GM18951 (cell line): ENCODE measurements around the gene IL1RN.

Experiments
- POLR2A ChIP-seq: IDR thresholded peaks from 4 replicates; pipeline ENCODE4 v1.6.1; 2011; ENCODE audit warnings: mild to moderate bottlenecking; ENCODE audit not compliant: insufficient read length, insufficient read depth; ENCODE audit errors: extremely low read depth
- in situ Hi-C: fragments of 300-500 bp; cut with MboI; formaldehyde crosslinking; loops from one replicate; pipeline ENCODE4 v1.12.0; 2022; ENCODE audit warnings: low sequenced_read_pairs, mixed read lengths, inconsistent platforms; ENCODE audit not compliant: unreplicated experiment

IL1RN gene

GRCh38 chr2:113174376-113174750, 47.0 kb downstream of the IL1RN start:
- no peak for TF ChIP-seq POLR2A
- in situ Hi-C loops: no loop called here

GRCh38 chr2:113175042-113175628, 47.7 kb downstream of the IL1RN start:
- in situ Hi-C loops: no loop called here
- peak; percentile 83 for TF ChIP-seq POLR2A

GRCh38 chr2:113175736-113176695, 48.6 kb downstream of the IL1RN start:
- in situ Hi-C loops: no loop called here
- no peak for TF ChIP-seq POLR2A

GRCh38 chr2:113176696-113177355, 49.4 kb downstream of the IL1RN start:
- TF ChIP-seq POLR2A: no peak
- in situ Hi-C loops: no loop called here

- no peak for TF ChIP-seq POLR2A
- in situ Hi-C loops: no loop called here
These were observed 50.8 kb downstream of the IL1RN start for GRCh38 chr2:113178069-113178746.

- no peak for TF ChIP-seq POLR2A
- in situ Hi-C loops: no loop called here
These were observed 51.5 kb downstream of the IL1RN start for GRCh38 chr2:113178891-113179290.

- TF ChIP-seq POLR2A: no peak
- in situ Hi-C loops: no loop called here
These were observed 52.1 kb downstream of the IL1RN start for GRCh38 chr2:113179446-113180045.

GRCh38 chr2:113180131-113180946, 52.9 kb downstream of the IL1RN start:
- no peak for TF ChIP-seq POLR2A
- in situ Hi-C loops: no loop called here

- TF ChIP-seq POLR2A: no peak
- in situ Hi-C loops: no loop called here
These were observed 54.1 kb downstream of the IL1RN start for GRCh38 chr2:113181258-113182051.

GRCh38 chr2:113182471-113183260, 55.3 kb downstream of the IL1RN start:
- in situ Hi-C loops: no loop called here

More at GRCh38 chr2:113182471-113183260, 55.3 kb downstream of the IL1RN start:
- no peak for TF ChIP-seq POLR2A
